HepG2 (cell line): Measurements from ENCODE around the gene NPEPL1. TPM values are rescaled to one million over a fixed set of nuclear protein-coding genes. Genes with fewer than 3 reads are reported as not detected.

Experiments
- ATAC-seq: fragments of 200-7000 bp; cut with Tn5 transposase; 3 replicates; pipeline ENCODE4 v1.9.1; 2020; ENCODE audit warnings: mild to moderate bottlenecking, moderate library complexity
- BruUV-seq: library from RNA; stranded (reverse); fragments of 400-500 nt; replicated peaks from 2 replicates; lab custom pipeline; 2021; lab: Mats Ljungman, UMichigan
- CTCF ChIA-PET: fragments of 300-600 bp; formaldehyde crosslinking; extraction: SDS; loops from one replicate; lab custom pipeline; 2021; ENCODE audit warnings: low total read pairs, inconsistent platforms, low intra/inter-chr PET ratio; lab: Yijun Ruan, JAX
- POLR2A ChIA-PET: fragments of 350-600 bp; sonication (Branson Sonifier 250); formaldehyde crosslinking; loops from one replicate; lab custom pipeline; 2020; ENCODE audit warnings: antibody characterized with exemption, inconsistent platforms; lab: Yijun Ruan, JAX
- DNase-seq: peaks from one replicate; pipeline ENCODE4 v3.0.0-alpha.2; 2015; ENCODE audit warnings: low spot score
- FAIRE-seq: peaks from 3 replicates; lab custom pipeline; 2011; peaks lifted over from hg19 to GRCh38; lab: Jason Lieb, UNC
- H2AFZ ChIP-seq: one replicate; pipeline ENCODE4 v1.6.1; 2011; ENCODE audit warnings: low read length, inconsistent platforms
- H3K27ac ChIP-seq: fragments of 300-600 bp; 3 replicates; pipeline ENCODE4 v1.8.0; 2011; ENCODE audit warnings: mixed run types, mild to moderate bottlenecking, mixed read lengths, low read length, inconsistent platforms; ENCODE audit not compliant: insufficient read depth; ENCODE audit errors: extremely low read length
- H3K27me3 ChIP-seq, 2 experiments: fragments of 200-600 bp in 1 of 2; 2 replicates in 1 of 2; 3 replicates in 1 of 2; pipeline versions ENCODE4 v1.6.0 to v1.8.0; 2011; ENCODE audit warnings: low read length in 2 of 2, mild to moderate bottlenecking in 2 of 2, moderate library complexity in 2 of 2, inconsistent platforms in 1 of 2; ENCODE audit not compliant: insufficient read depth in 2 of 2, control insufficient read depth in 1 of 2
- H3K36me3 ChIP-seq, 2 experiments: fragments of 200-600 bp in 1 of 2; replicated peaks in 1 of 2; 2 replicates in 1 of 2; 3 replicates in 1 of 2; pipeline versions ENCODE4 v1.5.1 to v1.8.0; 2011; ENCODE audit warnings: low read length in 2 of 2, inconsistent platforms in 1 of 2; ENCODE audit not compliant: insufficient read depth in 2 of 2, control insufficient read depth in 1 of 2
- H3K4me1 ChIP-seq: 2 replicates; pipeline ENCODE4 v1.5.1; 2012; ENCODE audit warnings: low read length, inconsistent platforms; ENCODE audit not compliant: insufficient read depth
- H3K4me2 ChIP-seq: 2 replicates; pipeline ENCODE4 v1.6.0; 2011; ENCODE audit warnings: low read depth, low read length, inconsistent platforms
- H3K4me3 ChIP-seq, 3 experiments: fragments of 200-600 bp in 1 of 3; sonication (generic), shearing (Covaris generic) in 1 of 3; replicated peaks in 1 of 3; 2 replicates each; pipeline ENCODE4 v1.5.1; 2011 to 2016; ENCODE audit warnings: low read length in 3 of 3, inconsistent platforms in 2 of 3, low read depth in 2 of 3, mild to moderate bottlenecking in 2 of 3, control low read depth in 1 of 3, mixed read lengths in 1 of 3; ENCODE audit not compliant: insufficient read depth in 1 of 3
- H3K79me2 ChIP-seq: one replicate; pipeline ENCODE4 v1.6.1; 2011; ENCODE audit warnings: low read length, inconsistent platforms; ENCODE audit not compliant: insufficient read depth
- H3K9ac ChIP-seq: 2 replicates; pipeline ENCODE4 v1.6.0; 2011; ENCODE audit warnings: mild to moderate bottlenecking, low read depth, low read length, inconsistent platforms; ENCODE audit not compliant: insufficient read depth
- H3K9me3 ChIP-seq: 2 replicates; pipeline ENCODE4 v1.5.1; 2012; ENCODE audit warnings: mild to moderate bottlenecking, low read length
- H4K20me1 ChIP-seq: 2 replicates; pipeline ENCODE4 v1.6.0; 2011; ENCODE audit warnings: inconsistent platforms, mild to moderate bottlenecking, low read length, moderate library complexity; ENCODE audit not compliant: insufficient read depth
- ARID5B ChIP-seq: IDR thresholded peaks from 2 replicates; pipeline ENCODE4 v1.4.0; 2020; ENCODE audit warnings: mild to moderate bottlenecking, missing genetic modification reagents
- ARNT2 ChIP-seq: sonication (generic); formaldehyde crosslinking; IDR thresholded peaks from 2 replicates; pipeline ENCODE4 v1.8.0; 2022; ENCODE audit warnings: mild to moderate bottlenecking, low read depth, missing genetic modification reagents, moderate library complexity
- CHCHD3 ChIP-seq: sonication (generic); formaldehyde crosslinking; IDR thresholded peaks from 2 replicates; pipeline ENCODE4 v1.8.0; 2022; ENCODE audit warnings: mild to moderate bottlenecking, missing genetic modification reagents, moderate library complexity
- EEA1 ChIP-seq: sonication (generic); formaldehyde crosslinking; IDR thresholded peaks from 2 replicates; pipeline ENCODE4 v1.5.1; 2020; ENCODE audit warnings: mild to moderate bottlenecking, missing genetic modification reagents, borderline replicate concordance
- ETV5 ChIP-seq: IDR thresholded peaks from 2 replicates; pipeline ENCODE4 v1.6.1; 2018; ENCODE audit warnings: missing biosample characterization, missing genetic modification reagents, inconsistent platforms, borderline replicate concordance
- FOSL1 ChIP-seq: sonication (generic); formaldehyde crosslinking; IDR thresholded peaks from 2 replicates; pipeline ENCODE4 v1.9.0; 2021; ENCODE audit warnings: missing genetic modification reagents, borderline replicate concordance
- KDM3A ChIP-seq: IDR thresholded peaks from 2 replicates; pipeline ENCODE4 v1.6.1; 2018; ENCODE audit warnings: low read depth, missing compliant biosample characterization
- KDM5A ChIP-seq: fragments of 200-600 bp; sonication (generic); IDR thresholded peaks from 2 replicates; pipeline ENCODE4 v1.7.0; 2018; ENCODE audit warnings: antibody characterized with exemption, mild to moderate bottlenecking, low read length, borderline replicate concordance
- MAF1 ChIP-seq: sonication (generic); formaldehyde crosslinking; IDR thresholded peaks from 2 replicates; pipeline ENCODE4 v1.5.0; 2020; ENCODE audit warnings: missing genetic modification reagents, borderline replicate concordance
- NR2F6 ChIP-seq, 2 experiments: IDR thresholded peaks; 2 replicates each; pipeline ENCODE4 v1.6.1; 2016; ENCODE audit warnings: antibody characterized with exemption in 1 of 2, mild to moderate bottlenecking in 1 of 2
- RARA ChIP-seq: IDR thresholded peaks from 2 replicates; pipeline ENCODE4 v1.6.1; 2016; ENCODE audit warnings: missing genetic modification reagents, missing compliant biosample characterization
- SOX13 ChIP-seq, 3 experiments: fragments of 450-650 bp in 1 of 3; sonication (generic) in 1 of 3; formaldehyde crosslinking in 1 of 3; IDR thresholded peaks in 2 of 3; conservative IDR thresholded peaks in 1 of 3; 2 replicates each; pipeline versions ENCODE4 v1.5.0 to v1.6.1; 2016 to 2020; ENCODE audit warnings: antibody characterized with exemption in 1 of 3, mild to moderate bottlenecking in 1 of 3, missing compliant biosample characterization in 1 of 3, missing genetic modification reagents in 1 of 3, moderate library complexity in 1 of 3
- SOX5 ChIP-seq: IDR thresholded peaks from 2 replicates; pipeline ENCODE4 v1.6.1; 2016; ENCODE audit warnings: borderline replicate concordance
- SOX6 ChIP-seq, 2 experiments: fragments of 450-650 bp in 1 of 2; sonication (generic) in 1 of 2; formaldehyde crosslinking in 1 of 2; IDR thresholded peaks; 2 replicates each; pipeline versions ENCODE4 v1.4.0 to v1.6.1; 2017 to 2020; ENCODE audit warnings: antibody characterized with exemption in 1 of 2, mild to moderate bottlenecking in 1 of 2, missing genetic modification reagents in 1 of 2
- TBP ChIP-seq: sonication (generic); formaldehyde crosslinking; IDR thresholded peaks from 2 replicates; pipeline ENCODE4 v1.5.0; 2020; ENCODE audit warnings: missing genetic modification reagents
- ZKSCAN5 ChIP-seq: sonication (generic); formaldehyde crosslinking; IDR thresholded peaks from 2 replicates; pipeline ENCODE4 v1.5.1; 2020; ENCODE audit warnings: mild to moderate bottlenecking, missing genetic modification reagents
- ZNF124 ChIP-seq: sonication (generic); formaldehyde crosslinking; IDR thresholded peaks from 2 replicates; pipeline ENCODE4 v1.4.0; 2020; ENCODE audit warnings: missing genetic modification reagents
- ZNF224 ChIP-seq: sonication (generic); formaldehyde crosslinking; IDR thresholded peaks from 2 replicates; pipeline ENCODE4 v1.5.0; 2020; ENCODE audit warnings: mild to moderate bottlenecking, missing genetic modification reagents
- ZNF282 ChIP-seq: fragments of 450-650 bp; IDR thresholded peaks from 2 replicates; pipeline ENCODE4 v1.6.1; 2018; ENCODE audit not compliant: partially characterized antibody
- ZNF354B ChIP-seq: sonication (generic); formaldehyde crosslinking; IDR thresholded peaks from 2 replicates; pipeline ENCODE4 v1.8.0; 2022; ENCODE audit warnings: mild to moderate bottlenecking, missing genetic modification reagents
- ZNF530 ChIP-seq: sonication (generic); formaldehyde crosslinking; IDR thresholded peaks from 2 replicates; pipeline ENCODE4 v1.5.0; 2020; ENCODE audit warnings: low read depth, mild to moderate bottlenecking, missing genetic modification reagents
- ZNF547 ChIP-seq: sonication (generic); formaldehyde crosslinking; IDR thresholded peaks from 2 replicates; pipeline ENCODE4 v1.5.1; 2020; ENCODE audit warnings: mild to moderate bottlenecking, missing genetic modification reagents
- ZNF883 ChIP-seq: sonication (generic); formaldehyde crosslinking; IDR thresholded peaks from 2 replicates; pipeline ENCODE4 v1.5.1; 2020; ENCODE audit warnings: mild to moderate bottlenecking, missing genetic modification reagents; ENCODE audit errors: not compliant biosample characterization
- WGBS: methylation state at CpG from one replicate; pipeline ENCODE4 v1.1.6; 2017; ENCODE audit warnings: low lambda C conversion rate; 5-methylcytosine and 5-hydroxymethylcytosine counted together
- in situ Hi-C: cut with HindIII; loops from 2 replicates; pipeline ENCODE4 v1.10.0; 2017; ENCODE audit warnings: low pct_unique_long_range_greater_than_20kb; ENCODE audit not compliant: extremely low pct_ligation_motif_present
- intact Hi-C: fragments of 100-400 bp; cut with micrococcal nuclease; formaldehyde crosslinking; loops from one replicate; pipeline ENCODE4 v1.10.0; 2022; ENCODE audit not compliant: unreplicated experiment
- polyA plus RNA-seq, 8 experiments: library from polyadenylated mRNA; depleted of rRNA in 3 of 8; stranded (reverse) in 7 of 8; unstranded in 1 of 8; fragments of >200 nt; fragmentation: Illumina TruSeq in 4 of 8; extraction: Trizol in 4 of 8; gene quantifications; 2 replicates each; pipeline versions ENCODE4 v1.2.1 to v1.2.3, GENCODE V29; 2011 to 2016; ENCODE audit warnings: low read depth in 4 of 8, missing spikeins in 1 of 8, mixed read lengths in 1 of 8; ENCODE audit not compliant: insufficient read depth in 1 of 8
- total RNA-seq, 5 experiments: library from RNA; depleted of rRNA; stranded (reverse); fragments of >200 nt; fragmentation: Illumina TruSeq; extraction: Trizol; gene quantifications; 2 replicates each; pipeline ENCODE4 v1.2.3, GENCODE V29; 2016; ENCODE audit warnings: low read depth in 1 of 5

The NPEPL1 gene
- total and polyA plus RNA-seq, 2 of the 13 experiments (the other 11 are each of a cell fraction or from before 2014, with no cell fraction given): 4.1 to 7.5 TPM

GRCh38 chr20:58645412-58645968, 47.1 kb upstream of the NPEPL1 start:
- in situ Hi-C loops (no loop called here), intact Hi-C loops (no loop called here)
- H3K4me1 ChIP-seq: peaks cover 22% of the 10 kb centered on the region
- ATAC-seq (no peak), DNase-seq (peak; percentile 59), FAIRE-seq (no peak)
- H3K9me3 ChIP-seq: no peaks in the 10 kb centered on the region
- POLR2A ChIA-PET: interaction anchor here (0.5 kb wide), 1 partner anchor 80 kb away, joined by 6 read pairs; no protein-coding TSS in a partner anchor
- H4K20me1 ChIP-seq: no peaks in the 10 kb centered on the region
- no TSS peak for BruUV-seq
- CTCF ChIA-PET: no interaction called here
- WGBS: 20% methylated on average over 5 of the region's 5 CpGs
- no peaks in the 10 kb centered on the region for H3K36me3 ChIP-seq
- H3K9ac ChIP-seq: no peak overlapping the region
- no peak overlapping the region for H3K4me3 ChIP-seq
- H2AFZ ChIP-seq: no peak overlapping the region
- H3K27ac ChIP-seq: no peak overlapping the region
- peaks cover 0 to 12% of the 10 kb centered on the region in 2 experiments; a peak in 3 of 5 replicates for H3K27me3 ChIP-seq
- no peak overlapping the region for H3K4me2 ChIP-seq
- no peaks in the 10 kb centered on the region for H3K79me2 ChIP-seq
- peak; percentile 28; the same call in 1 of the 2 replicates for TF ChIP-seq ARID5B (CRISPR knock-in tag)
- TF ChIP-seq TBP (CRISPR knock-in tag): no peak
- TF ChIP-seq ZNF282: no peak
- no peak for TF ChIP-seq ZNF547
- TF ChIP-seq SOX13 (IDR thresholded peaks at IDR 0.05): no peak
- TF ChIP-seq SOX13 (CRISPR knock-in tag; conservative IDR thresholded peaks at IDR 0.05 in 1 of 2, IDR thresholded peaks at IDR 0.05 in 1 of 2): no peak
- TF ChIP-seq KDM5A: no peak
- TF ChIP-seq FOSL1 (CRISPR knock-in tag): no peak
- no peak for TF ChIP-seq ZNF530
- TF ChIP-seq ZNF354B (CRISPR knock-in tag): no peak
- no peak for TF ChIP-seq ZKSCAN5 (CRISPR knock-in tag)
- TF ChIP-seq ZNF224 (CRISPR knock-in tag): no peak
- no peak for TF ChIP-seq KDM3A
- TF ChIP-seq NR2F6 (IDR thresholded peaks at IDR 0.05): peak; percentile 54
- TF ChIP-seq NR2F6 (CRISPR knock-in tag; IDR thresholded peaks at IDR 0.05): 0 out of 2 replicates have a peak, but pooled peaks have one; percentile 12
- TF ChIP-seq CHCHD3 (CRISPR knock-in tag): no peak
- no peak for TF ChIP-seq ETV5 (CRISPR knock-in tag)
- TF ChIP-seq RARA: peak; percentile 53
- 0 out of 2 replicates have a peak, but pooled peaks have one; percentile 11 for TF ChIP-seq SOX5 (CRISPR knock-in tag)
- TF ChIP-seq ARNT2 (CRISPR knock-in tag): no peak
- no peak for TF ChIP-seq MAF1 (CRISPR knock-in tag)
- TF ChIP-seq ZNF883 (CRISPR knock-in tag): no peak
- no peak for TF ChIP-seq EEA1 (CRISPR knock-in tag)
- TF ChIP-seq ZNF124 (CRISPR knock-in tag): no peak
- TF ChIP-seq SOX6 (IDR thresholded peaks at IDR 0.05): no peak
- TF ChIP-seq SOX6 (CRISPR knock-in tag; IDR thresholded peaks at IDR 0.05): peak; percentile 29; the same call in 1 of the 2 replicates
